GM21528 (cell line): ENCODE data around the gene SAP30BP.

Source experiments
- ATAC-seq: cut with Tn5 transposase; IDR thresholded peaks from one replicate; pipeline ENCODE4 v1.9.1; 2021; ENCODE audit warnings: mild to moderate bottlenecking, moderate library complexity; ENCODE audit not compliant: unreplicated experiment, low FRiP score

Gene SAP30BP

DNA sequence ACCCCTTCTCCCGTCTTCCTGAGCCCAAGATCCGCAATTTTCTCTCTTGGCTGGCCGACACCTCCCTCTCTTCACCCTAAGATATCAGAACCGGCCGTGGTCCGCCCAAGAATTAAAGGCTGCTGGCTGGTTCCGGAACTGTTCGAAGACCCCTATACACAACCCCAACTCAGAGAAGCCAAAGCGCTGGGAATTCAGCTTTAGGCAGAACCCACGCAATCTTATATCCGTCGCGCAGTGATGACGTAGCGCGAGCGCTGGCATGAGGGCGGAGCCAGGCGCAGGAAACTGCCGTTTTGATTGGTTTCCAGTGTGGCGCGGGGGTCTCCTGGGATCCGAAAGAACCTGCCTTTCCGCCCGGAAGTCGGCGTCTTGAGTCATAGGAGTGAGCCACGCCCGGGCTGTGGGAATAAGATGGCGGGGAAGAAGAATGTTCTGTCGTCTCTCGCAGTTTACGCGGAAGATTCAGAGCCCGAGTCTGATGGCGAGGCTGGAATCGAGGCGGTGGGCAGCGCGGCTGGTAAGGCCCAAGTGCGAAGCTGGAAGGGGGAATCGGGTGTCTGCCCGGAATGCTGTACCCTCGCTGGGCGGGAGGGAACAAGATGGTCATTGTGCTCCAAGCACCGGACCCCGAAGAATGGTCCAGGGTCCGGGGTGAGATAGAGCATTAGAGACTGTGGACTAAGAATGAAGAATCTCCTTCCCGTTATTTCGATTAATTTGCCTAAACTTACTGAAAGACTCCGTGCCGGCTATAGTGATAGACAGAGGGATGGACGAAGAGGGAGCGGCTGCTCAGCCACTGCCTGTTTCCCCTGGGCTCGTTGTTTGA is at the start of gene SAP30BP, which contains the start of gene RECQL5:
Gene SAP30BP (plus strand): TSS at position 380 of the 832 bp plus-strand sequence. CDS start 35 bp downstream, at position 415.
Gene RECQL5 (minus strand): TSS at position 196 of the 832 bp plus-strand sequence. CDS start 597 bp downstream, outside the sequence.
- peak; percentile 63 for ATAC-seq

DNA sequence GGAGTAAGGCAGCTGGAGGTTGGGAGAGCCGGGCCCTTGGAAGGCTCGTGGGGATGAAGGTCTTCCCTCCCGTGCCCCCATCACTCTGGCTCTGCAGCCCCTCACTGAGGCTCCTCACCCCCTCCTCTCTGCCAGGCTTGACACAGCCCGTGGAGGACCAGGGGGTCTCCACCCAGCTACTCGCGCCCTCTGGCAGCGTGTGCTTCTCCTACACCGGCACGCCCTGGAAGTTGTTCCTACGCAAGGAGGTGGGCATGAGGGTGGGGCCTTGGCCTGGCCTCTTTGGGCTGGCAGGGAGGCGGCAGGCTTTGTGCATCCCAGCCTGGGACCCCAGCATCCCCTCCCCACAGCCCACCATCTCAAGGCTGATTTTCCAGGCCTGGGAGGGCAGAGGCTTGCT is 49.5 kb upstream of the SAP30BP start:
- no peak for ATAC-seq

DNA sequence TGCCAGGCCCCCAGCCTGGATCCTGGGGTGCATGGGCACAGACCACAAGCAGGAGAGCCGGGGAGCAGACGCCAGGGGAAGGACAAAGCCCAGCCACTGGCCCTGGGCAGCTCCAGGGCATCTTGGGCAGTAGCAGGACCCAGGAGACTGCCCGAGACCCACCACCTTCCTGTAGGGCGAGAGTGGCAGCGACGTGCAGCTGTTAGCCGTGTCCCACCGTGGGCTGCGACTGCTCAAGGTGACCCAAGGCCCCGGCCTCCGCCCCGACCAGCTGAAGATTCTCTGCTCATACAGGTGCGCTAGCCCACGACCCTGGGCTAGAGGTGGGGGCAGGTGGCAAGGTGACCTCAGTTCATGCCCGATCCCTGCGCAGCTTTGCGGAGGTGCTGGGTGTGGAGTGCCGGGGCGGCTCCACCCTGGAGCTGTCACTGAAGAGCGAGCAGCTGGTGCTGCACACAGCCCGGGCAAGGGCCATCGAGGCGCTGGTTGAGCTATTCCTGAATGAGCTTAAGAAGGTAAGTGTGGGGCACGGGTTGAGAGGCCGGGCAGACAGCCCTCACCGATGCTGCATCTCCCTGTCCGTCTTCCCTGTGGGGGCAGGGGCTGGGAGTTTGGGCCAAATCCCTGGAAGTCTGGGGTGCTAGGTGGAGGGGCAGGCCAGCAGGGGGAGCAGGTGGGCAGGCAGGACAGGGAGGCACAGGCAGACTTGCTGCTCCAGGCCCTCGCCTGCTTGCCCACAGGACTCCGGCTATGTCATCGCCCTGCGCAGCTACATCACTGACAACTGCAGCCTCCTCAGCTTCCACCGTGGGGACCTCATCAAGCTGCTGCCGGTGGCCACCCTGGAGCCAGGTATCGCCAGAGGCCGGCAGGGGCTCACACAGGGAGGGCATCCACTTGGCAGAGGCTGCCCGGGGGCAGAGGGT is 47.4 kb upstream of the SAP30BP start:
- no peak for ATAC-seq

DNA sequence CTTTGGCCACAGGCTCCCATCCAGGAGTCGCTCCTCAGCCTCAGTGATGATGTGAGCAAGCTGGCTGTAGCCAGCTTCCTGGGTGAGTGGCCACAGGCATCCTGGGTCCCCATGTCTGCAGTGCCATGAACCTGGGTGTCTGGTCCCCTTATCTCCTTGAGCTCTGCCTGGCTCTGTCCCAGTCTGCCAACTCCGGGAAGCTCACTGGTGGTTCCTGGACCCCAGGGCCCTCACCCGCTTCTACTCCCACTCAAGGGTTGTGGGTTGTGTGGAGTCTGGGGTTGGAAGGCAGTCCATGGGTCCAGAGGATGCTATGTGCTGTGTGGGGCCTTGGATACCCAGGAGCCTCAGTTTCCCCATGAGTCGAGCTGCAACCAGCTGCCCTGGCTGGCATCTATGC is 45.6 kb upstream of the SAP30BP start:
- no peak for ATAC-seq

DNA sequence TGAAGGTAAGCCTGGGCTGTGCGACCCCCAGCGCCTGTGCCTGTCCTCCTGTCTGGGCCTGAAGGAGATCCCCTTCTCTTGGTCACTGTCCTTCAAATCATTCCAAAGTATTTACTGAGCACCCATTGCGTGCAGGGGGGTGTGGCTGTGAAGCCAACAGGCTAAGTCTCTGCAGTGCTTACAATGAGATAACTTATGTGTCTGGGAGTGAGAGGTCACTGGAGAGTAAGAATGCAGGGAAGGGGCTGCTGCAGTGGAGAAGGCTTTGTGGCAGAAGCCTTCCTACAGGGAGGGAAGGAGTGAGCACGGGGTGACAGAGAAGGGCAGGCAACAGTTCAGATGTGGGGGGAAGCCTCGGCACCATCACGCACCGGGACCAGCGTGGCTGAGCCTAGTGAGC is 45.1 kb upstream of the SAP30BP start:
- no peak for ATAC-seq

DNA sequence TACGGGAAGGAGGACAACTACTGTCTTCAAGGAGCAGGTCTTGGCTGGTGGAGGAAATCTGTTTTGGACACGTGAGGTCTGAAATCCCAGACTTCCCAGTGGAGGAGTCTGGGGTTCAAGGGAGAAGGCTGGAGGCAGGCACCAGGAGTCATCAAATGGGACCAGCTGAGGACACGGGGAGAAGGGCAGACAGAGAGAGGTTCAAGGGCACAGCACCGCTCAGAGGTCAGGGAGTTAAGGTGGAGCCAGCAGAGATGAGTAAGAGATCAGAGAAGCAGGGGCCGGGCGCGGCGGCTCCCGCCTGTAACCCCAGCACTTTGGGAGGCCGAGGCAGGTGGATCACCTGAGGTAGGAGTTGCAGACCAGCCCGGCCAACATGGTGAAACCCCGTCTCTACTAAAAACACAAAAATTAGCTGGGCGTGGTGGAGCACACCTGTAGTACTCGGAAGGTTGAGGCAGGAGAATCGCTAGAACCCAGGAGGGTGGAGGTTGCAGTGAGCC is 44.3 kb upstream of the SAP30BP start:
- ATAC-seq, result no peak

DNA sequence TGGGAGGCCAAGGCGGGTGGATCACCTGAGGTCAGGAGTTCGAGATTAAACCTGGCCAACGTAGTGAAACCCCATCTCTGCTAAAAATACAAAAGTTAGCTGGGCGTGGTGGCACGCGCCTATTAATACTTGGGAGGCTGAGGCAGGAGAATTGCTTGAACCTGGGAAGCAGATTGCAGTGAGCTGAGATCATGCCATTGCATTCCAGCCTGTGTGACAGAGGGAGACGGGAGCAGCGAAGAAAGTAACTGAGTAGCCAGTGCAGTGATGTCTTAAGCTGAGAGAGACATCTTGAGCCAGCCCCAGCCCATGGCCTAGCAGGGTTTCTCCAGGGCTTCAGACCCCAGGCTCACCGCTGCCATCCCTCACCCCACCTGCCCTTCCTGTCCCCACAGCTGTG is 43.8 kb upstream of the SAP30BP start:
- ATAC-seq, result no peak

DNA sequence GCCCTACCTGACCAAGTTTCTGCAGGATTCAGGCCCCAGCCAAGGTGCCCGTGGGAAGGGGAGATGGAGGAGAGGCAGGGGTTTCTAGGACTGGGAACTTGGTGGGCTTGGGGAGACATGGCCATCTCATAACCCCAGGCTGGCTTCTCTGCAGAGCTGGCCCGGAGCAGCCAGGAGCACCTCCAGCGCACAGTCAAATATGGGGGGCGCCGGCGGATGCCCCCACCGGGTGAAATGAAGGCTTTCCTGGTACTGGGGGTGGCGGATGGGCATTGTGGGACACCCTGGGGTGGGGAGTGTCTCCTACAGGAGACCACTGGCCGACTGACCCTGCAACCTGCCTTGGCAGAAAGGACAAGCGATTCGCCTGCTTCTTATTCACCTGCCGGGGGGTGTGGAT is 43.1 kb upstream of the SAP30BP start:
- no peak for ATAC-seq

DNA sequence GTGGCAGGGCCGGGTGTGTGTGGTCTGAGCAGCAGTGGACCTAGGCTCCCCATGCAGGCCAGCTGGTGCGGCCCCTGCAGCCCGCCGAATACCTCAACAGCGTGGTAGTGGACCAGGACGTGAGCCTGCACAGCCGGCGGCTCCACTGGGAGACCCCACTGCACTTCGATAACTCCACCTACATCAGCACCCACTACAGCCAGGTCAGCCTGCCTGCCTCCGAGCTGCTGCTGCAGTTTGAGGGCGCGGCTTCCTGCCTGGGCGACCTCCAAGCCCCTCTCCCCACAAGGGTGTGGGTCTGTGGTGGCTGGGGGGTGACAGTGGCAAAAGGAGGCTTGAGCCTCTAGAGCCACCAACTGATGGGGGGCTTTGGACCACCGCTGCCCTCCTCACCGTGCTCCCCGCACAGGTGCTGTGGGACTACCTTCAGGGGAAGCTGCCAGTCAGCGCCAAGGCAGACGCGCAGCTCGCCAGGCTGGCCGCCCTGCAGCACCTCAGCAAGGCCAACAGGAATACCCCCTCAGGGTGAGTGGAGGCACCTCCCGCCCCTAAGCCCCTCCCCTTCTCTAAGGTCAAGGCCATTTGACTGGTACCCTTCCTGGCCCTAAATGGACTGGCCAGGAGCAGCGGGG is 42.3 kb upstream of the SAP30BP start:
- no peak for ATAC-seq

DNA sequence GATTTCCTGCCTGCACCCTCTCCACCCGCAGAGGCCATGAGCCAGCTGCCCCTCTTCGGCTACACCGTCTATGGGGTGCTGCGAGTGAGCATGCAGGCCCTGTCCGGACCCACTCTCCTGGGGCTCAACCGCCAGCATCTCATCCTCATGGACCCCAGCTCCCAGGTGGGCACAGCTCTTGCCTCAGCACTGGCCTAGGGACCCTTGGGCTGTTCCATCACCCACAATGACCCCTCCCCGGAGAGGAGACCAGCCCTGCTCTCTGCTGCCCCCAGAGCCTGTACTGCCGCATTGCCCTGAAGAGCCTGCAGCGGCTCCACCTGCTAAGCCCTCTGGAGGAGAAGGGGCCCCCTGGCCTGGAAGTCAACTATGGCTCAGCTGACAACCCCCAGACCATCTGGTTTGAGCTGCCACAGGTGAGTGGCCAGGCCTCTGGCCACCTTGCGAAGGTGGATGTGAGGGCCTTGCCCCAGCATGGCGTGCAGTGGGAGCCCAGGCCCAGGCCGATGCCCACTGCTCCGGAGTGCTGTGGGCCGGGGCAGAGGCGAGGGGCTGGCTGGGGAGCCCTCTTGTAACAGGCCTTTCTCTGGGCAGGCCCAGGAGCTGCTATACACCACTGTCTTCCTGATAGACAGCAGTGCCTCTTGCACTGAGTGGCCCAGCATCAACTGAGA is 41.2 kb upstream of the SAP30BP start:
- ATAC-seq, result no peak

DNA sequence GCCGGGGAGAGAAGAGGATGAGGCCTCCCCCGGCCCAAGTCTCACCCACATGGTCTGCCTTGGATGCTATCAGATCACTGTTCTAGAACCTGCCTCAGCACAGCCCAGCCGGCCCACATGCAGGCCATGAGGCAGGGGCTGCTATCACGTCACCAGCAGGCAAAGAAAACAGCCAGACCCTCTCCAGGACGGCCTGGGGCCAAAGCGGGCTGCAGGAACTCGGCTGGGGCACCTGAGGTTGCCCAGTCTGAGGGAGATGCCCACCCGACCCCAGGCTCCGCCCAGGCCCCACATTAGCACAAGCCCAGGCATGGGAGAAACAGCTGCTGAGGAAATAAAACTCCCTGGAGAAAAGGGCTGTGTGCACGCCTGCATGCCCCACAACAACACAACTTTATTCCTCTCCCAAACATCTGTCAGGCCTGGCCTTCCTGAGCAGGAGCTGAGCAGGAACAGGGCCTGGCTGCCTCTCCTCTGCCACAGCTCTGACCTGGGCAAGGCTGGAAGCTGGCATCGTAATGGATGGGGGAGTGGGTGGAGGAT is 40.6 kb upstream of the SAP30BP start:
- ATAC-seq, result no peak

DNA sequence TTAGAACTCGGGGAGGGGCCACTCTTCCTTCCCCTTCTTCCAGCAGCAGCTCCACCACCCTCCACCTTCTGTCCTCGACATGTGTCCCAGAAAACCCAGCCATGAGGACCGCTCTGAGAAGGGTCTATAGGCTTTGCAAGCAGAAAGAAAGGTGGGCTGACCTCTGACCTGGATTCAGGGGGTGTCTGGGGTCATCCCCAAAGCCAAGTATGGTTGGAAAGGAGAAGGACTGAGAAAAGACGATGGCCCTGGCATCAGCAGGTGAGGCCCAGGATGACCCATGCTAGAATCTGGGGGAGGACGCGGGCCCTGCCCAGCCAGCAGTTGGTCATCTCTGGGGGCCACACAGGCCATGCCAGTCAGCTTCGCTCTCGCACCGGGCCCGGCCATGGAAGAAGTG is 40.0 kb upstream of the SAP30BP start:
- ATAC-seq, result no peak

DNA sequence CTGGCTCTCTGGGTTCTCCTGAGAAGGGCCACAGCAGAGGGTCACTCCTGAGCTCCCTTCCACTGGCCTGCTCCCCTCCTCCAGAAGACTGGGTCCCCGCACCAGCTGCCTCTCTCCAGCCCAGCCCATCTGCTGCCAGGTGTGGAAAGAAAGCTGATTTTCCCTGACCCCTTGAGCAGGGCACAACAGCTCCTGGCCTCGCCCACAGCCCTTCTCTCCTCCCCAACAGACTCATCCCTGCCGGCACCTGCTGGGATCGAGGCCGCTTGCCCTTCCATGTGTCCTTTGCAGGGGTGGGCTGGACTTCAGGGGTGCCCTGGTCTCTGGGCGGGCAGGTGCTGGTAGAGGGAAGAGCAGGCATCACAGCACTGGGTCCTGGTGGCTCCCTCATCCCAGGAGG is 38.7 kb upstream of the SAP30BP start:
- no peak for ATAC-seq

DNA sequence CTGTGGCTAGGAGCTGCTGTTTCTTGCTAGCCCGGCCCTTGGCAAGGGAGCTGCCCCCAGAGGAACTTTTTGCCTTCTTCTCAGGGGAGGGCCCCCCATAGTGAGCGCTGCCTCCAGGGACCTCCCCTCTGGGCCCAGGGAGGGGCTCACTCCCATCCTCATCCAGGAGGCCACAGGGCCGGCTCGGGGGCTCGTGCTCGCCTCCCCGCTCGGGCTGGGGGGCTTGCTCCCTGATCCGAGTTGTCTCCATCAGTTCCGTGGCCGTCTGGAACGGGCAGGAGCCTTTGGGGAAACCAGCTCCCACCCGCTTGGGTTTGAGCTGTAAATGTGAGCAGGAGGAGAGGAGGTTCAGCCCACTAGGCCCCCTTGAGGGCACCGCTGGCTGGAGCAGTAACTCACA is 38.0 kb upstream of the SAP30BP start:
- ATAC-seq, result no peak

DNA sequence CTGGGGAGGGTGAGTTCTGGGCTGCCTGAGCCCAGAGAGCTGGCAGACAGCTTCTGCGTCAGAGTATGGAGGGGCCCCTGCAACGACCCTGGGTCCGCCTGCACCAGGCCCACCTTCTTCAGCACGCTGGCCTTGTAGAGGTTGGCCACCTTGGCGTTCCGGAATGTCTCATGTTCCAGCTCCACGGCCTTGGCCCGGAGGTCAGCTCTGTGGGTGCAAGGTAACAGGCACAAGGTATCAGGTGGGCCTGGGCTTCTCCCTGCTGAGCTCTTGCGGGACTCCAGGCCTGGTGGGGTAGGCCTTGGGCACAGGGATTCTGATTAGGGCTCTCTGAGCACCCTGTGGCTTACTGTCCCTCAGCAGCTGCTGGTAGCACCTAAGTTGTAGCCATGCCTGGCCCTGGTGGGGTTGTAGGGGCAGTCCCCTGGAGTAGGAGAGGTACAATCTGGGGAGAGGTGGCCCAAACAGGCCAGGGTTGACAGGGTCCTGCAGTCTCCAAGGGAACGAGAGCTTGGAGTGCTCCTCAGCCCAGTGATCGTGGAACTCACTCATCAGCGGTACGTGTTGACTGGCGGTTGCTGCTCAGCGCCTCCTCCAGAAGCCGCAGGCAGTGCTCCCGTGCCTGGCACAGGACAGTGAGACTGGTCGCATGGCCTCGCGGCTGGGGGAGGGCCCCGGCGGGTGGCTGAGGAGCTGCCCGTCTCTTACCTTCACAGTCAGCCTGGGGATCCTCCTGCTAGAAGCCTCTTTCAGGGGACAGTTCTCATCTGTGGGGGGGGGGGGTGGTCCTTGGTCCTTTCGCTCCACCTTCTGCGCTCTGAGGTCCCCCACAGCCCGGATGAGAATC is 36.8 kb upstream of the SAP30BP start:
- no peak for ATAC-seq

DNA sequence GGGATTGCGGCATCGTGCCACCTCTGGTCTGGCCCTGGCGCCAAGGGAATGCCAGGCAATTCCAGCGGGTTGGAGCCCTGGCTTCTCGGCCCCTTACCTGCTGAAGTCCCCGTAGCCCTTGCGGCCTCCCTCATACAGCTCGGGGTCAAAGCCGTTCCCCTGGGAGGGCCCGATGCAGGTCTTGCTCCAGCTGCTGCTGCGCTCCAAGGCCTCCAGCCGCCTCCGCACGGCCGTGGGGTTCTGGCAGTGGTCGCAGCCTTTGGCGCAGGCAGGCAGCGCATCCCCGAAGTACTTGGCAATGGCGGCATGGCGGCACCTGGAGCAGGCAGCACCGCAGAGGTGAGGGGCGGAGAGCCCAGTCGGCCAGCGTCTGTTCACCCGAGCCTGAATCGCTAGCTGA is 35.8 kb upstream of the SAP30BP start:
- no peak for ATAC-seq

DNA sequence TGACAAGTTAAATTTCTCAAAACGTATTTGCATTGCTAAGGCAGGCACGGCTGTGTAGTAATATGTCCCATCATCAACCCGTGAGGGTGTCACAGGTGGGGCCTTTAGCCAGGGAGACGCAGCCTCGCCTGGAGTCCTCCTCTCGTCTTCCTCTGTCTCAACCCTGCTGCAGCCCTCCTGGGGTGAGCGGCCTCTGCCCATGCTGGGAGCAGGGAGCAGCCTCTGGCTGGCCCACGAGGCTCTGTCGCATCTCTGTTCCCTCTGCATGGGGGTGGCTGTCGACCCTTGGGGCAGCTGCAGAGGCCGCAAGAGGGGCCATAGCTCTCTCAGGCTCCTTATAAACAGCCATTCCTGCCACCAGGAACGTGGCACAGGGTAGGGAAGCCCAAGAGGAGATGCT is 34.7 kb upstream of the SAP30BP start:
- no peak for ATAC-seq

DNA sequence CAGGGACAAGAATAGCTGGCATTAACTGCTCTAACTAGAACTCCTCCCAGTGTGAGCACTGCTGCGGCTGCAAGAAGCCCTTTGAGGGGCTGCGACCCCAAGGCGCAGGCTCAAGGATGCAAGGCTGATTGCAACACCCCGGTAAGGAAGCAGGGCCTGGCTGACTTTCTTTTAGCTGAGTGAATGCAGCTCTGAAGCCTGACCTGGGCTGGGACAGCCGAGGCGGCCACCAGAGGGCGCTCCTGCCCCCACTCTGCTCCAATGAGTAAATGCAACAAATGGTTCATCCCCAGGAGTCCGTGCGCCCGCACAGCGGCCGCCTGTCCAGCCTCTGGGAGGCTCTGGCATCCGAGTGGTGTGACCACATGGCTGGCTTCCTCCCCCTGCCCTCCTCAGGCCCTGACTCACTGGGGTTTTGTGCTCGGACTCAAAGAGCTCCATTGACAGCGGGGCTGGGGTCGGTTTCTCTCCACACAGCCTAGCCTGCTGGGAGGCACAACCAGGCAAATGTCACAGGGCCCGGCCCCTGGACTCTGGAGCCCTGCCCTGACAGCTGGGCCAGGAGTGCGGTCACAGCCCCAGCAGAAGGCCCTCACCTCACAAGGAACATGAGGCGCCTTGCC is 34.2 kb upstream of the SAP30BP start, which contains the start of gene SMIM5:
Gene SMIM5 (plus strand): TSS at position 572 of the 623 bp plus-strand sequence. CDS start 6,768 bp downstream, outside the sequence.
- ATAC-seq, result no peak
